H9 (cell line): ENCODE results near the gene LMF1. TPM values are rescaled to one million over a fixed set of nuclear protein-coding genes. Genes with fewer than 3 reads are reported as not detected.
A peak's percentile ranks its signal among the peaks of the same experiment; 100 is the strongest.

Experiments used
- DNase-seq: peaks from one replicate; pipeline ENCODE4 v3.0.0-alpha.2; 2017
- H2AFZ ChIP-seq: one replicate; pipeline ENCODE4 v1.6.1; 2013; ENCODE audit warnings: mild to moderate bottlenecking, low read length, control low read depth, moderate library complexity
- H2AK5ac ChIP-seq: 2 replicates; pipeline ENCODE4 v1.6.1; 2013; ENCODE audit warnings: low read length, control low read depth, mixed read lengths; ENCODE audit not compliant: insufficient read length
- H2BK120ac ChIP-seq: one replicate; pipeline ENCODE4 v1.6.1; 2013; ENCODE audit warnings: low read depth, mild to moderate bottlenecking, low read length, control low read depth, inconsistent platforms; ENCODE audit not compliant: poor library complexity, severe bottlenecking
- H2BK12ac ChIP-seq: 2 replicates; pipeline ENCODE4 v1.6.1; 2013; ENCODE audit warnings: low read length, control low read depth, mixed read lengths, low read depth; ENCODE audit not compliant: insufficient read length
- H2BK15ac ChIP-seq: 2 replicates; pipeline ENCODE4 v1.6.1; 2013; ENCODE audit warnings: low read depth, low read length, control low read depth
- H2BK20ac ChIP-seq: one replicate; pipeline ENCODE4 v1.6.1; 2013; ENCODE audit warnings: low read depth, mild to moderate bottlenecking, low read length, control low read depth, inconsistent platforms; ENCODE audit not compliant: poor library complexity, severe bottlenecking
- H2BK5ac ChIP-seq: 2 replicates; pipeline ENCODE4 v1.6.1; 2013; ENCODE audit warnings: low read length, control low read depth, mixed read lengths; ENCODE audit not compliant: insufficient read length
- H3K14ac ChIP-seq: 2 replicates; pipeline ENCODE4 v1.6.1; 2013; ENCODE audit warnings: low read length, control low read depth; ENCODE audit not compliant: insufficient read depth
- H3K18ac ChIP-seq: 2 replicates; pipeline ENCODE4 v1.6.1; 2013; ENCODE audit warnings: low read depth, mild to moderate bottlenecking, mixed read lengths, low read length, control low read depth; ENCODE audit not compliant: insufficient read length
- H3K23ac ChIP-seq: 2 replicates; pipeline ENCODE4 v1.6.1; 2013; ENCODE audit warnings: low read length, control low read depth, mixed read lengths, low read depth; ENCODE audit not compliant: insufficient read length
- H3K23me2 ChIP-seq: 2 replicates; pipeline ENCODE4 v1.6.1; 2013; ENCODE audit warnings: low read depth, mild to moderate bottlenecking, mixed read lengths, low read length, control low read depth; ENCODE audit not compliant: insufficient read length, poor library complexity, severe bottlenecking
- H3K27ac ChIP-seq: 2 replicates; pipeline ENCODE4 v1.5.1; 2013; ENCODE audit warnings: low read length, control low read depth, mixed read lengths, low read depth; ENCODE audit not compliant: insufficient read length
- H3K27me3 ChIP-seq: 2 replicates; pipeline ENCODE4 v1.6.1; 2013; ENCODE audit warnings: low read length, control low read depth, inconsistent platforms; ENCODE audit not compliant: insufficient read depth
- H3K4ac ChIP-seq: 2 replicates; pipeline ENCODE4 v1.6.1; 2013; ENCODE audit warnings: low read depth, mild to moderate bottlenecking, control low read depth, inconsistent platforms, low read length, moderate library complexity
- H3K4me1 ChIP-seq: 2 replicates; pipeline ENCODE4 v1.6.1; 2013; ENCODE audit warnings: low read length, control low read depth, inconsistent platforms; ENCODE audit not compliant: insufficient read depth
- H3K4me2 ChIP-seq: 2 replicates; pipeline ENCODE4 v1.6.1; 2013; ENCODE audit warnings: low read length, control low read depth, mixed read lengths; ENCODE audit not compliant: insufficient read length, insufficient read depth
- H3K56ac ChIP-seq: 2 replicates; pipeline ENCODE4 v1.6.1; 2013; ENCODE audit warnings: low read depth, mild to moderate bottlenecking, mixed read lengths, low read length, control low read depth; ENCODE audit not compliant: insufficient read length
- H3K79me1 ChIP-seq: 2 replicates; pipeline ENCODE4 v1.6.1; 2013; ENCODE audit warnings: low read depth, mild to moderate bottlenecking, moderate library complexity, low read length, control low read depth, inconsistent platforms; ENCODE audit not compliant: insufficient read depth, poor library complexity, severe bottlenecking
- H3K79me2 ChIP-seq: 2 replicates; pipeline ENCODE4 v1.6.1; 2013; ENCODE audit warnings: low read length, control low read depth, inconsistent platforms; ENCODE audit not compliant: insufficient read depth
- H3K9ac ChIP-seq: 2 replicates; pipeline ENCODE4 v1.6.1; 2013; ENCODE audit warnings: low read length, control low read depth, mixed read lengths; ENCODE audit not compliant: insufficient read length; ENCODE audit errors: extremely low read depth
- H3K9me3 ChIP-seq: one replicate; pipeline ENCODE4 v1.6.1; 2013; ENCODE audit warnings: low read depth, low read length, inconsistent platforms; ENCODE audit not compliant: control insufficient read depth
- H3T11ph ChIP-seq: one replicate; pipeline ENCODE4 v1.6.1; 2013; ENCODE audit warnings: mild to moderate bottlenecking, low read length, control low read depth, inconsistent platforms
- H4K20me1 ChIP-seq: one replicate; pipeline ENCODE4 v1.6.1; 2013; ENCODE audit not compliant: control insufficient read depth, insufficient read length, insufficient read depth
- H4K5ac ChIP-seq: 2 replicates; pipeline ENCODE4 v1.6.1; 2013; ENCODE audit warnings: low read depth, mild to moderate bottlenecking, mixed read lengths, low read length, control low read depth; ENCODE audit not compliant: insufficient read length
- H4K8ac ChIP-seq: replicated peaks from 2 replicates; pipeline ENCODE4 v1.6.1; 2013; ENCODE audit warnings: low read length, control low read depth, mixed read lengths, low read depth; ENCODE audit not compliant: insufficient read length
- H4K91ac ChIP-seq: 2 replicates; pipeline ENCODE4 v1.6.1; 2013; ENCODE audit warnings: low read depth, mild to moderate bottlenecking, moderate library complexity, mixed read lengths, low read length, control low read depth; ENCODE audit not compliant: insufficient read length
- H3K27ac Mint-ChIP-seq, 3 experiments: 2 replicates in 2 of 3; 3 replicates in 1 of 3; pipeline ENCODE4 v1.8.0; 2020 to 2021; ENCODE audit warnings: mixed read lengths in 3 of 3, mild to moderate bottlenecking in 1 of 3, moderate library complexity in 1 of 3
- H3K27me3 Mint-ChIP-seq: 2 replicates; pipeline ENCODE4 v1.8.0; 2021; ENCODE audit warnings: low read depth, mild to moderate bottlenecking, moderate library complexity, mixed read lengths
- H3K36me3 Mint-ChIP-seq, 3 experiments: 2 replicates in 2 of 3; 3 replicates in 1 of 3; pipeline ENCODE4 v1.8.0; 2020 to 2021; ENCODE audit warnings: low read depth in 3 of 3, mixed read lengths in 3 of 3; ENCODE audit not compliant: insufficient read depth in 1 of 3
- H3K4me1 Mint-ChIP-seq, 2 experiments: 2 replicates each; pipeline ENCODE4 v1.8.0; 2020; ENCODE audit warnings: mixed read lengths in 2 of 2
- H3K4me3 Mint-ChIP-seq, 2 experiments: 2 replicates in 1 of 2; 3 replicates in 1 of 2; pipeline ENCODE4 v1.8.0; 2020 to 2021; ENCODE audit warnings: mild to moderate bottlenecking in 2 of 2, mixed read lengths in 2 of 2, moderate library complexity in 1 of 2
- H3K9me3 Mint-ChIP-seq, 2 experiments: 2 replicates in 1 of 2; 3 replicates in 1 of 2; pipeline ENCODE4 v1.8.0; 2020; ENCODE audit warnings: mild to moderate bottlenecking in 2 of 2, mixed read lengths in 2 of 2, moderate library complexity in 1 of 2
- CTCF ChIP-seq: fragments of 200-600 bp; sonication (generic); conservative IDR thresholded peaks from 3 replicates; pipeline ENCODE4 v1.8.0; 2021; ENCODE audit warnings: antibody characterized with exemption, mild to moderate bottlenecking
- WGBS: extraction: QIAGEN DNeasy Blood & Tissue Kit; methylation state at CpG from one replicate; pipeline ENCODE4 v1.1.7; 2013; ENCODE audit warnings: missing lambda C conversion rate, low lambda C conversion rate, mixed read lengths; ENCODE audit not compliant: insufficient read length; ENCODE audit errors: extremely low coverage; 5-methylcytosine and 5-hydroxymethylcytosine counted together
- total RNA-seq: library from RNA; stranded (reverse); gene quantifications from 2 replicates; pipeline ENCODE4 v1.2.1, GENCODE V29; 2021

The LMF1 gene
- total RNA-seq, 1 experiment from 2014 or later, result 7.1 TPM

- Histone ChIP-seq H3K27me3 (no peaks in the 10 kb centered on the region), H3K23me2 (peaks cover 8% of the 10 kb centered on the region), H2AK5ac (no peak overlapping the region), H3K4me1 (no peaks in the 10 kb centered on the region), H3K4me2 (peak overlapping the region; percentile 12), H3K9ac (no peak overlapping the region), H3K23ac (no peak overlapping the region), H4K20me1 (no peaks in the 10 kb centered on the region), H3K27ac (no peak overlapping the region), H3K79me1 (no peaks in the 10 kb centered on the region), H2BK120ac (no peak overlapping the region), H2BK12ac (no peak overlapping the region), H3K56ac (no peak overlapping the region), H2BK20ac (no peak overlapping the region), H3K18ac (peak overlapping the region; percentile 46), H3K79me2 (no peaks in the 10 kb centered on the region), H3T11ph (no peak overlapping the region), H2AFZ (no peak overlapping the region), H4K91ac (no peak overlapping the region), H3K14ac (peak overlapping the region; percentile 36; the same call in 1 of the 2 replicates), H2BK15ac (no peak overlapping the region), H3K4ac (no peak overlapping the region), H2BK5ac (no peak overlapping the region), H3K9me3 (no peaks in the 10 kb centered on the region), H4K5ac (no peak overlapping the region), H4K8ac (no peak overlapping the region)
- WGBS, result no CpG with 5 or more reads among the region's 44 CpGs
- Mint-ChIP-seq H3K9me3 (no peaks in the 10 kb centered on the region), H3K27me3 (peaks cover 3% of the 10 kb centered on the region), H3K4me3 (peak overlapping the region; percentile 59 to 76), H3K4me1 (peaks cover 0 to 18% of the 10 kb centered on the region in 2 experiments; a peak in 2 of 4 replicates), H3K27ac (no peak overlapping the region; a peak in 1 of 7 replicates), H3K36me3 (no peaks in the 10 kb centered on the region)
- no peak for DNase-seq
- TF ChIP-seq CTCF, result no peak
These were observed 83.7 kb downstream of the LMF1 start for GRCh38 chr16:886802-887731.
